ENCODE data around the gene GRAMD2A.

- TF ChIP-seq POLR2A (IDR thresholded peaks at IDR 0.05) (no peak), CTCF (IDR thresholded peaks at IDR 0.05) (no peak)
Measured at GRCh38 chr15:72116731-72117485, 80.7 kb downstream of the GRAMD2A start.

Measured in upper lobe of left lung (tissue), 4 donors.